Measurements from ENCODE around the gene RNF212B. TPM values are rescaled to one million over a fixed set of nuclear protein-coding genes. Genes with fewer than 3 reads are reported as not detected.

RNF212B gene
- total RNA-seq, 2 experiments from 2014 or later, result not detected

- POLR2A ChIA-PET, result no interaction called here
- no peak for DNase-seq
- Mint-ChIP-seq H3K4me1 (peaks cover 4% of the 10 kb centered on the region), H3K36me3 (ENCODE audit: low read depth) (no peaks in the 10 kb centered on the region), H3K27me3 (peaks cover 20% of the 10 kb centered on the region), H3K9me3 (ENCODE audit: low read depth) (peaks cover 2% of the 10 kb centered on the region), H3K4me3 (no peak overlapping the region), H3K27ac (no peak overlapping the region)
- intact Hi-C loops (cut with DNase I, micrococcal nuclease), result loop anchor here in 1 of 2 experiments (10.0 kb wide), 2 partner anchors 722 to 1852 kb away; partner anchors contain the start of genes CHD8 and DAD1
- ATAC-seq, result no peak
- CTCF ChIA-PET, result interaction anchor here (0.6 to 1.7 kb wide), 2 partner anchors 14 to 181 kb away, joined by 3 to 7 read pairs; partner anchors contain the start of gene PABPN1
Observed at GRCh38 chr14:23307146-23307530, 69.4 kb downstream of the RNF212B start.

GRCh38 chr14:23307687-23308644, 70.2 kb downstream of the RNF212B start:
- Mint-ChIP-seq H3K4me1 (peaks cover 4% of the 10 kb centered on the region), H3K27ac (no peak overlapping the region), H3K9me3 (ENCODE audit: low read depth) (peaks cover 2% of the 10 kb centered on the region), H3K36me3 (ENCODE audit: low read depth) (no peaks in the 10 kb centered on the region), H3K27me3 (peaks cover 20% of the 10 kb centered on the region), H3K4me3 (no peak overlapping the region)
- ChIA-PET POLR2A (no interaction called here), CTCF (interaction anchor here (0.6 to 1.7 kb wide), 2 partner anchors 13 to 181 kb away, joined by 3 to 7 read pairs; partner anchors contain the start of gene PABPN1)
- ATAC-seq (no peak), DNase-seq (no peak)
- intact Hi-C loops (cut with DNase I, micrococcal nuclease), result loop anchor here in 1 of 2 experiments (10.0 kb wide), 2 partner anchors 723 to 1853 kb away; partner anchors contain the start of genes CHD8 and DAD1

- no peaks in the 10 kb centered on the region for H3K4me1 Mint-ChIP-seq
- no peak for ATAC-seq
- ChIA-PET POLR2A (no interaction called here), CTCF (interaction anchor here (1.7 kb wide), 1 partner anchor 12 kb away, joined by 7 read pairs; the partner anchor contains the start of gene PABPN1)
- intact Hi-C loops (cut with DNase I, micrococcal nuclease), result loop anchor here in 1 of 2 experiments (10.0 kb wide), 2 partner anchors 724 to 1854 kb away; partner anchors contain the start of genes CHD8 and DAD1
- no peak overlapping the region for H3K4me3 Mint-ChIP-seq
- H3K27me3 Mint-ChIP-seq, result peaks cover 20% of the 10 kb centered on the region
- DNase-seq, result no peak
- no peaks in the 10 kb centered on the region for H3K9me3 Mint-ChIP-seq (ENCODE audit: low read depth)
- H3K36me3 Mint-ChIP-seq (ENCODE audit: low read depth), result no peaks in the 10 kb centered on the region
- H3K27ac Mint-ChIP-seq, result no peak overlapping the region
Observed at GRCh38 chr14:23308721-23309445, 71.1 kb downstream of the RNF212B start.

GRCh38 chr14:23310546-23310945, 72.8 kb downstream of the RNF212B start:
- Mint-ChIP-seq H3K27ac (no peak overlapping the region), H3K4me3 (no peak overlapping the region), H3K36me3 (ENCODE audit: low read depth) (no peaks in the 10 kb centered on the region), H3K4me1 (no peaks in the 10 kb centered on the region), H3K9me3 (ENCODE audit: low read depth) (no peaks in the 10 kb centered on the region), H3K27me3 (peaks cover 16% of the 10 kb centered on the region)
- intact Hi-C loops (cut with DNase I, micrococcal nuclease), result no loop called here
- CTCF ChIA-PET, result interaction anchor here (0.6 to 1.3 kb wide), 2 partner anchors 9 to 18 kb away, joined by 3 to 5 read pairs; no protein-coding TSS in a partner anchor
- ATAC-seq (no peak), DNase-seq (no peak)
- POLR2A ChIA-PET, result interaction anchor here (0.7 kb wide), 1 partner anchor 17 kb away, joined by 3 read pairs; no protein-coding TSS in a partner anchor

GRCh38 chr14:23316300-23316699, 78.6 kb downstream of the RNF212B start:
- POLR2A ChIA-PET, result no interaction called here
- ATAC-seq (no peak), DNase-seq (no peak)
- CTCF ChIA-PET, result interaction anchor here (1.5 to 11.6 kb wide), 2 partner anchors 16 to 63 kb away, joined by 4 to 173 read pairs; partner anchors contain the start of gene PPP1R3E
- Mint-ChIP-seq H3K9me3 (ENCODE audit: low read depth) (no peaks in the 10 kb centered on the region), H3K27ac (no peak overlapping the region), H3K4me1 (peaks cover 10% of the 10 kb centered on the region), H3K4me3 (no peak overlapping the region), H3K27me3 (no peaks in the 10 kb centered on the region), H3K36me3 (ENCODE audit: low read depth) (peaks cover 2% of the 10 kb centered on the region)
- intact Hi-C loops (cut with DNase I, micrococcal nuclease), result no loop called here

GRCh38 chr14:23319746-23320583, 82.2 kb downstream of the RNF212B start:
- peak overlapping the region; percentile 95 for H3K27ac Mint-ChIP-seq
- no peak for ATAC-seq
- H3K4me3 Mint-ChIP-seq, result peak overlapping the region; percentile 93
- POLR2A ChIA-PET, result interaction anchor here (0.5 to 4.7 kb wide), 5 partner anchors 17 to 234 kb away, joined by 3 to 93 read pairs (median 14); partner anchors contain the start of genes ACIN1, C14orf119, HOMEZ and PPP1R3E
- intact Hi-C loops (cut with DNase I, micrococcal nuclease), result loop anchor here in 1 of 2 experiments (5.0 kb wide), 2 partner anchors 237 to 1122 kb away; partner anchors contain the start of genes SDR39U1 and THTPA
- peaks cover 25% of the 10 kb centered on the region for H3K4me1 Mint-ChIP-seq
- no peaks in the 10 kb centered on the region for H3K27me3 Mint-ChIP-seq
- no peaks in the 10 kb centered on the region for H3K9me3 Mint-ChIP-seq (ENCODE audit: low read depth)
- no peak for DNase-seq
- peaks cover 30% of the 10 kb centered on the region for H3K36me3 Mint-ChIP-seq (ENCODE audit: low read depth)
- CTCF ChIA-PET, result interaction anchor here (0.5 to 11.6 kb wide), 10 partner anchors 9 to 391 kb away, joined by 3 to 173 read pairs (median 4); partner anchors contain the start of genes ACIN1, C14orf119, HOMEZ and PPP1R3E

GRCh38 chr14:23320584-23321571, 83.1 kb downstream of the RNF212B start, which contains the start of gene PABPN1:
TSS of gene PABPN1 (plus strand) at chr14:23321457. CDS start at chr14:23321470, 13 bp downstream.
- peak; percentile 91 for ATAC-seq

GRCh38 chr14:23321572-23322547, 84.1 kb downstream of the RNF212B start:
- H3K9me3 Mint-ChIP-seq (ENCODE audit: low read depth), result no peaks in the 10 kb centered on the region
- ChIA-PET POLR2A (interaction anchor here (0.6 to 4.7 kb wide), 13 partner anchors 19 to 825 kb away, joined by 3 to 93 read pairs (median 4); partner anchors contain the start of genes ACIN1, C14orf119, HOMEZ and NGDN), CTCF (interaction anchor here (0.7 to 11.6 kb wide), 21 partner anchors 10 to 253 kb away, joined by 3 to 173 read pairs (median 4); partner anchors contain the start of genes AP1G2, HOMEZ, NGDN and PPP1R3E)
- H3K36me3 Mint-ChIP-seq (ENCODE audit: low read depth), result peaks cover 34% of the 10 kb centered on the region
- H3K27me3 Mint-ChIP-seq, result no peaks in the 10 kb centered on the region
- DNase-seq, result peak; percentile 82
- ATAC-seq, result peak; percentile 7
- H3K4me1 Mint-ChIP-seq, result peaks cover 25% of the 10 kb centered on the region
- intact Hi-C loops (cut with DNase I, micrococcal nuclease), result loop anchor here (1.0 to 5.0 kb wide), 16 partner anchors 21 to 1938 kb away; partner anchors contain the start of genes HOMEZ (in 2 of the 2), NGDN (in 2 of the 2), THTPA (in 2 of the 2) and ACIN1 (in 1 of the 2)
- H3K4me3 Mint-ChIP-seq, result peak overlapping the region; percentile 93
- H3K27ac Mint-ChIP-seq, result peak overlapping the region; percentile 94

More at GRCh38 chr14:23320584-23321571, 83.1 kb downstream of the RNF212B start, which contains the start of gene PABPN1:
- Mint-ChIP-seq H3K27ac (peak within 1 kb of the TSS; percentile 95), H3K4me1 (peaks cover 25% of the 10 kb centered on the region), H3K36me3 (ENCODE audit: low read depth) (peaks cover 32% of the 10 kb centered on the region), H3K4me3 (peak within 1 kb of the TSS; percentile 93), H3K9me3 (ENCODE audit: low read depth) (no peaks in the 10 kb centered on the region), H3K27me3 (no peaks in the 10 kb centered on the region)
- CTCF ChIA-PET, result interaction anchor here (0.5 to 11.6 kb wide), 20 partner anchors 12 to 825 kb away, joined by 3 to 173 read pairs (median 4); partner anchors contain the start of genes ACIN1, AP1G2, C14orf119 and HOMEZ
- peak; percentile 98 for DNase-seq
- POLR2A ChIA-PET, result interaction anchor here (0.5 to 4.7 kb wide), 11 partner anchors 18 to 826 kb away, joined by 3 to 93 read pairs (median 4); partner anchors contain the start of genes ACIN1, C14orf119, HOMEZ and NGDN
- intact Hi-C loops (cut with DNase I, micrococcal nuclease), result loop anchor here (1.0 to 5.0 kb wide), 15 partner anchors 20 to 1937 kb away; partner anchors contain the start of genes NGDN (in 2 of the 2), THTPA (in 2 of the 2), ACIN1 (in 1 of the 2) and AP1G2 (in 1 of the 2)

Measured in activated CD4-positive, alpha-beta T cell treated with anti-CD3 and anti-CD28 coated beads for 36 hours (primary cell).